ENCODE results near the gene USP8.

The USP8 gene

GRCh38 chr15:50471072-50471471 is 46.9 kb downstream of the USP8 start:
- TF ChIP-seq ZFP3 (CRISPR knock-in tag; IDR thresholded peaks at IDR 0.05) = no peak
- TF ChIP-seq ESRRG (CRISPR knock-in tag; IDR thresholded peaks at IDR 0.05) = no peak
- TF ChIP-seq ZC3H10 (CRISPR knock-in tag; IDR thresholded peaks at IDR 0.05) = no peak
- TF ChIP-seq ZNF8 (CRISPR knock-in tag; IDR thresholded peaks at IDR 0.05) = no peak
- no peak for TF ChIP-seq PPARA (CRISPR knock-in tag; IDR thresholded peaks at IDR 0.05; ENCODE audit: borderline replicate concordance)
- TF ChIP-seq ZNF565 (CRISPR knock-in tag; conservative IDR thresholded peaks at IDR 0.05; ENCODE audit: low read depth) = no peak
- TF ChIP-seq TOX (CRISPR knock-in tag; IDR thresholded peaks at IDR 0.05; ENCODE audit: borderline replicate concordance) = no peak
- no peak for TF ChIP-seq ZFP30 (CRISPR knock-in tag; IDR thresholded peaks at IDR 0.05)
- TF ChIP-seq GLIS3 (CRISPR knock-in tag; IDR thresholded peaks at IDR 0.05) = no peak
- ATAC-seq = no peak

- TF ChIP-seq ZFP3 (CRISPR knock-in tag; IDR thresholded peaks at IDR 0.05) (no peak), POU6F1 (CRISPR knock-in tag; IDR thresholded peaks at IDR 0.05; ENCODE audit: borderline replicate concordance, low read depth) (no peak), PPARA (CRISPR knock-in tag; IDR thresholded peaks at IDR 0.05; ENCODE audit: borderline replicate concordance) (no peak), ZFP30 (CRISPR knock-in tag; IDR thresholded peaks at IDR 0.05) (no peak), CSDC2 (CRISPR knock-in tag; IDR thresholded peaks at IDR 0.05) (no peak), ZNF565 (CRISPR knock-in tag; conservative IDR thresholded peaks at IDR 0.05; ENCODE audit: low read depth) (no peak), ESRRG (CRISPR knock-in tag; IDR thresholded peaks at IDR 0.05) (no peak), GLIS3 (CRISPR knock-in tag; IDR thresholded peaks at IDR 0.05) (no peak), ZNF70 (CRISPR knock-in tag; IDR thresholded peaks at IDR 0.05) (no peak), CREB5 (CRISPR knock-in tag; IDR thresholded peaks at IDR 0.05; ENCODE audit: low read depth) (no peak)
- ATAC-seq = no peak
Measured at GRCh38 chr15:50476143-50476542, 51.9 kb downstream of the USP8 start.

GRCh38 chr15:50484781-50485180 is 60.6 kb downstream of the USP8 start:
- ATAC-seq = no peak
- TF ChIP-seq TOX (CRISPR knock-in tag; IDR thresholded peaks at IDR 0.05; ENCODE audit: borderline replicate concordance) (no peak), ZNF8 (CRISPR knock-in tag; IDR thresholded peaks at IDR 0.05) (0 out of 2 replicates have a peak, but pooled peaks have one; percentile 46), TCF4 (CRISPR knock-in tag; IDR thresholded peaks at IDR 0.05; ENCODE audit: borderline replicate concordance) (no peak)

GRCh38 chr15:50485389-50485788 is 61.2 kb downstream of the USP8 start:
- ATAC-seq = no peak
- no peak for TF ChIP-seq ZNF70 (CRISPR knock-in tag; IDR thresholded peaks at IDR 0.05)
- no peak for TF ChIP-seq ESRRG (CRISPR knock-in tag; IDR thresholded peaks at IDR 0.05)
- TF ChIP-seq ARNTL (CRISPR knock-in tag; IDR thresholded peaks at IDR 0.05; ENCODE audit: borderline replicate concordance, low read depth) = no peak
- no peak for TF ChIP-seq OSR1 (CRISPR knock-in tag; IDR thresholded peaks at IDR 0.05)
- no peak for TF ChIP-seq ZC3H10 (CRISPR knock-in tag; IDR thresholded peaks at IDR 0.05)
- no peak for TF ChIP-seq CSRNP3 (CRISPR knock-in tag; IDR thresholded peaks at IDR 0.05)
- no peak for TF ChIP-seq PPARA (CRISPR knock-in tag; IDR thresholded peaks at IDR 0.05; ENCODE audit: borderline replicate concordance)
- TF ChIP-seq CREB5 (CRISPR knock-in tag; IDR thresholded peaks at IDR 0.05; ENCODE audit: low read depth) = no peak
- no peak for TF ChIP-seq SNAI2 (CRISPR knock-in tag; IDR thresholded peaks at IDR 0.05)
- TF ChIP-seq GLIS3 (CRISPR knock-in tag; IDR thresholded peaks at IDR 0.05) = no peak
- no peak for TF ChIP-seq ZFP30 (CRISPR knock-in tag; IDR thresholded peaks at IDR 0.05)
- no peak for TF ChIP-seq TCF4 (CRISPR knock-in tag; IDR thresholded peaks at IDR 0.05; ENCODE audit: borderline replicate concordance)
- TF ChIP-seq ZNF565 (CRISPR knock-in tag; conservative IDR thresholded peaks at IDR 0.05; ENCODE audit: low read depth) = no peak
- TF ChIP-seq ISL1 (CRISPR knock-in tag; IDR thresholded peaks at IDR 0.05) = no peak
- no peak for TF ChIP-seq RARB (CRISPR knock-in tag; IDR thresholded peaks at IDR 0.05)
- no peak for TF ChIP-seq TOX (CRISPR knock-in tag; IDR thresholded peaks at IDR 0.05; ENCODE audit: borderline replicate concordance)
- TF ChIP-seq ZNF8 (CRISPR knock-in tag; IDR thresholded peaks at IDR 0.05) = no peak
- no peak for TF ChIP-seq TSHZ2 (CRISPR knock-in tag; IDR thresholded peaks at IDR 0.05)
- no peak for TF ChIP-seq PATZ1 (CRISPR knock-in tag; IDR thresholded peaks at IDR 0.05; ENCODE audit: borderline replicate concordance)
- no peak for TF ChIP-seq ZFP3 (CRISPR knock-in tag; IDR thresholded peaks at IDR 0.05)

All from SK-N-SH treated with all-trans-retinoic acid at 6 μM for 48 hours (cell line).